NB4 (cell line): ENCODE results near the gene ACTN1.

ENCODE experiments used
- CTCF ChIP-seq: IDR thresholded peaks from one replicate; pipeline ENCODE4 v1.5.1; 2012; ENCODE audit warnings: low read depth, low read length
- MAX ChIP-seq: IDR thresholded peaks from 2 replicates; pipeline ENCODE4 v1.6.1; 2011; ENCODE audit warnings: low read depth, low read length
- POLR2A ChIP-seq: IDR thresholded peaks from 2 replicates; pipeline ENCODE4 v1.6.1; 2011; ENCODE audit warnings: mild to moderate bottlenecking; ENCODE audit not compliant: insufficient read length; ENCODE audit errors: extremely low read depth

GRCh38 chr14:68957775-68958174, 21.3 kb downstream of the ACTN1 start:
- TF ChIP-seq CTCF (no peak), POLR2A (no peak), MAX (no peak)
